HG03064 (cell line): ENCODE data around the gene DBF4.
"Not testable (repeated sequence)": the region's sequence is repeated elsewhere in the genome, so short reads cannot be mapped to it uniquely, and the experiment has no call there.

ENCODE experiments used
- ATAC-seq: cut with Tn5 transposase; IDR thresholded peaks from one replicate; pipeline ENCODE4 v1.9.1; 2021; ENCODE audit warnings: low read depth; ENCODE audit not compliant: unreplicated experiment

The DBF4 gene, protein sequence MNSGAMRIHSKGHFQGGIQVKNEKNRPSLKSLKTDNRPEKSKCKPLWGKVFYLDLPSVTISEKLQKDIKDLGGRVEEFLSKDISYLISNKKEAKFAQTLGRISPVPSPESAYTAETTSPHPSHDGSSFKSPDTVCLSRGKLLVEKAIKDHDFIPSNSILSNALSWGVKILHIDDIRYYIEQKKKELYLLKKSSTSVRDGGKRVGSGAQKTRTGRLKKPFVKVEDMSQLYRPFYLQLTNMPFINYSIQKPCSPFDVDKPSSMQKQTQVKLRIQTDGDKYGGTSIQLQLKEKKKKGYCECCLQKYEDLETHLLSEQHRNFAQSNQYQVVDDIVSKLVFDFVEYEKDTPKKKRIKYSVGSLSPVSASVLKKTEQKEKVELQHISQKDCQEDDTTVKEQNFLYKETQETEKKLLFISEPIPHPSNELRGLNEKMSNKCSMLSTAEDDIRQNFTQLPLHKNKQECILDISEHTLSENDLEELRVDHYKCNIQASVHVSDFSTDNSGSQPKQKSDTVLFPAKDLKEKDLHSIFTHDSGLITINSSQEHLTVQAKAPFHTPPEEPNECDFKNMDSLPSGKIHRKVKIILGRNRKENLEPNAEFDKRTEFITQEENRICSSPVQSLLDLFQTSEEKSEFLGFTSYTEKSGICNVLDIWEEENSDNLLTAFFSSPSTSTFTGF

DNA sequence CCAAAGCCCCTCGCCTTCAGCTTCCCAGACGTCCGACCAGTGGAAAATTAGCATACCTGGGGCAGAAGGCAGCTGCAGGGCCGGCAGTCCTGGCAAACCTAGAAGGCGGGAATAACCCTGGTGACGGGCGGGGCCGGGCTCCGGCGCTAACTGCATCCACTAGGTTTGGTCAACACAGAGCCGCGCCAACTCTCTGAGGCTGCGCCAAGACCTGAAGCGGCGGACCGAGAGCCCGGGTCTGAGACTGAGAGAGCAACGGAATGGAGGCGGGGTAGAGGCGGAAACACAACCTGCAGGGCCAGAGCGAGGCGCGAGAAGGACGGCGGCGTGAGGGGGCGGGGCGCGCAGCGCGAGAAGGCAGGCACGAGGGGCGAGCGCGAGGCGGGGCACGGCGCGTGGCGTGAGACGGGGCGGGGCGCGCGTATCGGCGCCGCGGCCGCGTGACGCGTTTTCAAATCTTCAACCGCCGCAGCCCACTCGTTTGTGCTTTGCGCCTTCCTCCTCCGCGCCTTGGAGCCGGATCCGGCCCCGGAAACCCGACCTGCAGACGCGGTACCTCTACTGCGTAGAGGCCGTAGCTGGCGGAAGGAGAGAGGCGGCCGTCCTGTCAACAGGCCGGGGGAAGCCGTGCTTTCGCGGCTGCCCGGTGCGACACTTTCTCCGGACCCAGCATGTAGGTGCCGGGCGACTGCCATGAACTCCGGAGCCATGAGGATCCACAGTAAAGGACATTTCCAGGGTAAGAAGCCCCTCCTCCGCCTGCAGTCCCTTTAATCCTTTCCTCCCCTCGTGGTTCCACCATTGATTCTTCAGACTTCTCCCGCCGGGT is at the start of gene DBF4, which contains the start of gene SLC25A40:
DBF4 (plus strand) TSS at position 454 of the 829 bp plus-strand sequence; CDS start at position 694, 240 bp downstream.
SLC25A40 (minus strand) TSS at position 321 of the 829 bp plus-strand sequence. CDS start 17,633 bp downstream, outside the sequence.
- peak; percentile 86 for ATAC-seq

DNA sequence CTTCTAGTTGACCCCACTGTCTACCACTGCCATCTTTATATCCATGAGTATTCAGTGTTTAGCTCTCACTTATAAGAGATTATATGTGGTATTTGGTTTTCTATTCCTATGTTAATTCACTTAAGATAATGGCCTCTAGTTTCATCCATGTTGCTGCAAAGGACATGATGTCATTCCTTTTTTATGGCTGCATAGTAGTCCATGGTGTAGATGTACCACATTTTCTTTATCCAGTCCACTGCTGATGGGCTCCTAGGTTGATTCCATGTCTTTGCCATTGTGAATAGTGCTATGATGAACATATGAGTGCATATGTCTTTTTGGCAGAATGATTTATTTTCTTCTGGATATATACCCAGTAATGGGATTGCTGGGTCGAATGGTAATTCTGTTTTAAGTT is 47.9 kb upstream of the DBF4 start:
- ATAC-seq: not testable (repeated sequence)

DNA sequence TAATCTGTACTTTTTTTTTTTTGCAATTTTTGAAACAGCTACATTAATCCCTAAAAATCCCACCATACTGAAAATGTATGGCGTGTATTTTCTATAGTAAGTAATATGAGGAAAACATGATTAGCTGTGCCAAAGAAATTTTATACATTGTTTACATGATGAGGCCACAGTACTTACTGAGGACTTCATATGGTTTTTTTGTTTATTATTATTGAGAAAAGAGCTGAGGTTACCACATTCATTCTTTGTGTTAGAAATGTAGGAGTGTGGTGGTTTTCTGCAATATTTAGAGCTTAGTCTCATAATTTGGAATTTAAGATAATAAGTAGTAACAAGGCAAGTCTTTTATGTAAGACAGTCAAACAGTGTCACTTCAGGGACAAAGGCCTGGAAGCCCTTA is 45.2 kb upstream of the DBF4 start:
- no peak for ATAC-seq

DNA sequence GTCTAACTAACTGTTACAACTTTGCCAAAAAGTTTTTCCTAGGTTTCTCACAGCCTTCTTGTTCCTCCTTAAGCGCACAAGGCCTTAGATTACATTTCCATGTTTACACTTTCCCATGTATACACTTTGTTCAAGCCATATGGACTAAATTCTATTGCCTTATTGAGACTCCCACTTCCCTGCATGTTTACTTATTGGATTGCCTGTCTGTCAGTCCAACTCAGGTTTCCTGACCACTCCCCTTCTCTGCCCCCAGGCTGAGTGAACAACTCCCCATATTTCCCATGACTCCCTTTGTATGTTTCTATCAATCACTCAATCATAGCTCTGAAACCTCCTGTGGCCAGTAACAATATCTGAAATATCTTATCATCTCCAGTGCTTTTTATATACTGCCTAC is 43.2 kb upstream of the DBF4 start:
- ATAC-seq: no peak

DNA sequence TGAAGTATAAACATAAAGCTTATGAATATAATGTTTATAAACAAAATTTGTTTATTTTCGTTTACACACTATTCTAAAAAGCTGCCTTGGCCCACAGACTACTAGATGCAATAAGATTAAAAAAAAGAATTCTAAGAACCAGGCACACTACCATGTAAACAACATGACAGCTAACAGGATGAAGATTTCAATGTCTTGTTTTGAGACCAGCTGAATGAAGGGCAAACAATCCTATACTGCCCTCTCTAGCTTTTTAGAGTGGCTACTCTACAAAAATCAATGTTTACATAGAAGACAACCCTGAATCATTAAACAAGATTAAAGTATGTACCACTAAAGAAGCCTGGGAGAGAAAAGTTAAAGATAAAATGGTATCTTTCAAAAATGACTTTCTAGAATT is 38.7 kb upstream of the DBF4 start:
- no peak for ATAC-seq

DNA sequence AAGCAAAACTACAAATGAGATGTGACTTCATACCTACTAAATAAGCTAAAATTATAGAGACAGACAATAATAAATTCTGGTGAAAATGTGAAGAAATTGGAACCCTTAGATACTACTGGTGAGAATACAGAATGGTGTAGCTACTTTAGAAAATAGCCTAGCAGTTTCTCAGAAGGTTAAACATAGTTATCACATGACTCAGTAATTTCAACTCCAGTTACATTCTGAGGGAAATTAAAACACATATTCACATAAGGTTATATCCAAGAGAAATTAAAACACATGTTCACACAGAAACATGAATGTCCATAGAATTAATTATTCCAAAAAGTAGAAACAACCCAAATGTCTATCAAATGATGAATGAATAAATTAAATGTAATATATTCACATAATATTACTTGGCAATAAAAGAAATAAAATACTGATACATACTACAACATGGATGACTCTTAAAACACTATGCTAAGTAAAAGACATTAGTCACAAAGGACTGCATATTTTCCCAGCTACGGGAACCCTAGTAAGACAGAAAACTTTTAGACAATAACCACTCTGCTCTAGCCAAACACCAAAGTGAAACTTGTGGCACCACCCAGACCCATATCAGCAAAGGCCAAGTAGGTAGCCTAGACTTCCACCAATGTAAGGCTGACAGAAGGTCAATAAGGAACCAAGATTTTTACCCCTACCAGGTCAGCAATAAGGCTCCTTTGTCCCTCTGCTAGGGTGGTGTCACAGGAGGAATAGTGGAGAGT is 25.3 kb upstream of the DBF4 start:
- ATAC-seq: no peak

DNA sequence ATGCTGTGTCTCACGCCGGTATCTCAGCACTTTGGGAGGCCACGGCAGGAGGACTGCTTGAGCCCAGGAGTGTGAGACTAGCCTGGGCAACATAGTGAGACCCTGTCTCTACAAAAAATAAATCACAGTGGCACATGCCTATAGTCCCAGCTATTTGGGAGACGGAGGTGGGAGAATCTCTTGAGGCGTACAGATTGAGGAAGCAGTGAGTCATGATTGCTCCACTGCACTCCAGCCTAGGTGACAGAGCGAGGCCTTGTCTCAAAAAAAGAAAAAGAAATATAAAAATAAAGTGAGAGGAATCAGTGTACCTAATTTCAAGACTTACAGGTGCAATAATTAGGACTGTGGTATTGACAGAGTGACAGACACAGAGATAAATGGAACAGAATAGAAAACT is 24.0 kb upstream of the DBF4 start:
- no peak for ATAC-seq

DNA sequence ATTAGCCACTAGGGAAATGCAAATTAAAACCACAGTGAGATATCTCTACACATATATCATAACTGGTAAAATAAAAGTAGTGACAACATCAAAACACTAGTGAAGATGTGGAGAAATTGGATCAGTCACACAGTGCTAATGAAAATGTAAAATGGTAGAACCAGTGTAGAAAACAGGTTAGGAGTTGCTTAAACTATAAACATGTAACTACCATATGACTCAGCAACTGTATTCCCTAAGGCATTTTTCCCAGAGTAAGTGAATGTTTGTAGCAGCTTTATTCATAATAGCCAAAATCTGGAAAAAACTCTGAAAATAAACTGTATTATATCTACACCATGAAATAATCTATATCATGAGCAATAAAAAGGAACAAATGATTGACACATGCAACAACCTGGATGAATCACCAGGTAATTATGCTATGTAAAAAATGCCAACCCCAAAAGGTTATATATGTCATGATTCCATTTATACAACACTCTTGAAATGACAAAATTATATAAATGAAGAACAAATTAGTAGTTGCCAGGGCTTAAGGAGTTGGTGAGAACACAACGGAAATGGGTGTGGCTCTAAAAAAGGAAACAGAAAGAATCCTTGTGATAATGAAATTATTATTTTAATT is 22.9 kb upstream of the DBF4 start:
- no peak for ATAC-seq

DNA sequence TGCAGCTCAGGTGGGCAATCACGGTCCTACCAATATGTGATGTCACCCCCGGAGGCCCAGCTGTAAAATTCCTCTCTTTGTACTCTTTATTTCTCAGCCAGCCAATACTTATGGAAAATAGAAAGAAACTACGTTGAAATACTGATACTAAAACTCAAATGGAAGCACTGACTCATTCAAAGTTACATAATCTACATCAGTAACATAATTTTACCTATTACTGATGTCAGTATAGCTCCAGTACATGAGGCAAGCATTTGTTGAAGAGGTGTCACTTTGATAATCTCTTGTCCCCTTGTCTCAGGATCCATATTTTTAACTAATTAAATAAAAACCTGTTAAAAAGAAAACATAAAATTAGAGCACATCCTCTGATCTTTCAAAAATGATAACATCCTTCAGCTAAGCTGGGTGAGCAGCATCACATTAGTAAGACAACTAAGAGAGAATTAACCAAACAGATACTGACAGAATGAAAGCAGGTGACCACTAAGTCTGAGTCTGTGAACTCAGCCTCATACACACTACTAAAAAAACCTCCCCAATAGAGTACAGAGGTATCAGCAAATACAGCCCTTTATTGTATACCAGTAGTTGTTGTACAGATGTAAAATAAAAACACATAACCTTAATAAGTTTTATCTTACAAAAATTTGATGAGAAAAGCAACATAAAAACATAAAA is 17.7 kb upstream of the DBF4 start:
- ATAC-seq: no peak

DNA sequence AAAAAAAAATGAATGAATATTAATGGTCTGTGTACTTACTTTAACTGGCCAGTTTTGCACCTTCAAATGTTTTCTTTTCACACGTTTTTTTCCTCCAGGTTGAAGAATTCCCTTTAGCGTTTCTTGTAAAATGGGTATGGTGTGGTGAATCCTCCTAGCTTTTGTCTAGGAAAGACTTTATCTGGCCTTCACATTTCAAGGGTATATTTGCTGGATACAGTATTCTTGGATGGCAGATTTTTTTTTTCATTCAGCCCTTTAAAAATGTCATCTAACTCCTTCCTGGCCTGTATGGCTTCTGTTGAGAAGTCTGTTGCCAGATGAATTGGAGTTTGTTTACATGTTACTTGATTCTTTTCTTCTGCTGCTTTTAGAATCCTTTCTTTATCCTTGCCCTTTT is 10.2 kb upstream of the DBF4 start:
- no peak for ATAC-seq

DNA sequence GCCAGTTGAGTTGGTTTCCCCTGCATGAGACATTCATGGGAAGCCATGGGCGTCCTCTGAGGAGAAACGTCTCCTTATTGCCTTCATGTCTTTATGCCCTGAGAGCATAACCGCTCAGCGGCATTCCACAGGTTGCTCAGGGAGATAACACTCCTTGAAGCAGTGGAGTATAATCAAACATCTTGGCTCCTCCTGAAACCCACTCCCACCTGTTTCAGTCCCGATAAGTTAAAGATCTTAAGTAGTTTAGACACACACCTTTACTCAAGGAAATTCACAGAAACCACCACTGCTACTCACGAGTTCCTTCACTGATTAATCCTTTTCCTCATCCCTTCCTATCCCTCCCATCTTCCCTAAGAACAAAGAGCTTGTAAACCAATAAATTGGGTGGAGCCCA is 9.8 kb upstream of the DBF4 start:
- not testable (repeated sequence) for ATAC-seq

DNA sequence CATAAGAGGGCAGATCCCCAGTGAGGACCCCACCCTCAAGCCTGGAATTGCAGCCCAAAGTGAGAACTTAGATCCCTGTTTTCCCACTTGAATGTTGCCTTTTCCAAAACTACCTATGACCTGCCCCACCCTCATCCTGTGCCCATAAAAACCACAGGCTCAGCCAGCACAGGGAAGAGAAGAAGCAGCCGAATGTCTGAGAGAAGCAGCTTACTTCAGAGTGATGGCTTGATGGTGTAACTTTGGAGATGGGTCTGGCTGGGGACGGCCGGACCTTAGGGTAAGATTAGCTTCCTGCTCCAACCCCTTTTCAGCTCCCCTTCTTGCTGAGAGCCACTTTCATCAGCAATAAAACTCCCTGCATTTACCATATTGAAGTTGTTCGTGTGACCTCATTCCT is 5.8 kb upstream of the DBF4 start:
- no peak for ATAC-seq

DNA sequence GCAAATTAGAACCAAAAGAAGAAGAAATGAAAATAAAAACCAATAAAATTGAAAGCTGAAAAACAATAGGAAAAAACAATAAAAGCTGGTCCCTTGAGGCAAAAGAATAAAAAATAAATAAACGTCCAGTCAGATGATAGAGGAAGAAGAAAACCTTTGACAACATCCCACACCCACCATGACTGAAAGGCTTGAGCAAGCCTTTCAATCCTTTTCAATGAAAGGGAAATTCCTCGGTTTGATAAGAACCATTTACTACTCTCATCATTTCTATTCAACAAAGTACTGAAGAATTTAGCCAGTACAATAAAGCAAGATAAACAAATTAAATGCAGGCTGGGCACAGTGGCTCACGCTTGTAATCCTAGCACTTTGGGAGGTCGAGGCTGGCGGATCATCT is 3.9 kb upstream of the DBF4 start:
- ATAC-seq: no peak

DNA sequence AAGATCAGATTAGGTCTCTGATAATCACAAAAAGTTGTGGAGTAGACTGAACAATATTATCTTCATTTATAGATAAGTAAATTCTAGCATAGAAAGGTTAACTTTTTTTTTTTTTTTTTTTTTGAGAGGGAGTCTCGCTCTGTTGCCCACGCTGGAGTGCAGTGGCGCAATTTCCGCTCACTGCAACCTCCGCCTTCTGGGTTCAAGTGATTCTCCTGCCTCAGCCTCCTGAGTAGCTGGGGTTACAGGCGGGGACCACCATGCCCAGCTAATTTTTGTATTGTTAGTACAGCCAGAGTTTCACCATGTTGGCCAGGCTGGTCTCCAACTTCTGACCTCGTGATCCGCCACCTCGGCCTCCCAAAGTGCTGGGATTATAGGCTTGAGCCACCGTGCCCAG is 3.0 kb upstream of the DBF4 start:
- ATAC-seq: not testable (repeated sequence)

DNA sequence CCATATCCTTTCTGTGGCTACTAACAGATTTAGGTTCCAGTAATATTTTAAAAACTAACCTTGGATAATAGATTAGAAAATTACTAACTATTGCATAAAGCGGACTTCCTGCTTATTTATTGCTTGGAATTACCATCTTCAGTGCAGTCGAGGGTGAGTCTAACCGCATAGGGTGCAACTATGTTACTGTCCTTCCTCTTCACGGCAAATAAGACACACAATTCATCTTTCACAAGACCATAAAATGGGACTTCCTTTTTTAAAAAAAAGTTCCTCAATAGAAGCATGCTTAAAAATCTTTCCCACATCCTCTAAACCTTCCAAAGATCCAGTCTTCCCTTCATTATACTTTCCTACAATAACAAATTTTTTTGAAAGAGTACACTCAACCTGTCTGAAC is 2.2 kb upstream of the DBF4 start:
- ATAC-seq: no peak

DNA sequence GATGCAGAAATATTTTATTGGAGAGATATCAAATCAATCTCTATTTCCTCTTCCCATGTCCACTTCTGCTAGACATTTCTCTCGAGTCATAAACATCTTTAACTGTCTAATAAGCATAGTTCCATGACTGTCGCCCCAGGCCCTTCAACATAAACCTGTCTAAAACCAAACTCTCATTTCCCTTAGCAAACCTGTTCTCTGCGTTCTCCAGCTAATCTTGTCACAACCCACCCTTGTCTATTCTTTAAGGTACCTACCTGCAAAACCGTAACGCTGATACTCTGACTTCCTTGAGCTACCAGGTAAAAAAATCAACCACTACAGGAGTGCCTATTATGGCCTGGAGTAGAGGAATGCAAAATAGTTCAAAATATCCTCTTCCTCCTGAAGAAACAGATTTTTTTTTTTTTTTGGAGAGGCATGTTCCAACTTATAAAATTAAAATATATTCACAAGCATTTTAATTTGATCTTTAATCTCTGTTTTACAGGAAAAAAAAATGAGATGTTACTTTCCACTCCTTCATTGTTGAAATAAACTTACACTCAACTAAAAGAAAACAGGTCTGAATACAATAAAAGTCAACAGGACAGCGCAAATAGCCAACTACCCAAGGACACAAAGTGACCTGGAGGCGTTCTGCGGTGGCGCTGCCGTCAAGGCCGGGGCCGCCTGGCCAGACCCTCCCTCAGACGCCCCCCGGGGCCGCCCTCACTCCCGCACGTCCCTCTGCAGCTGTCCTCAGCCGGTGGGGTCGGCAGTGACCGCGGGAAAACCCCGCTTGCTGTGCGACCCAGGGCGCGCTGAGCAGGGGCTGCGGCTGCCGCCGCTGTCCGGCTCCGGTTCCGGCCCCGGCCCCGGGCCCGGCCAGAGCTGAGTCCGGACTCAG is 898 bp upstream of the DBF4 start:
- ATAC-seq: peak; percentile 11

DNA sequence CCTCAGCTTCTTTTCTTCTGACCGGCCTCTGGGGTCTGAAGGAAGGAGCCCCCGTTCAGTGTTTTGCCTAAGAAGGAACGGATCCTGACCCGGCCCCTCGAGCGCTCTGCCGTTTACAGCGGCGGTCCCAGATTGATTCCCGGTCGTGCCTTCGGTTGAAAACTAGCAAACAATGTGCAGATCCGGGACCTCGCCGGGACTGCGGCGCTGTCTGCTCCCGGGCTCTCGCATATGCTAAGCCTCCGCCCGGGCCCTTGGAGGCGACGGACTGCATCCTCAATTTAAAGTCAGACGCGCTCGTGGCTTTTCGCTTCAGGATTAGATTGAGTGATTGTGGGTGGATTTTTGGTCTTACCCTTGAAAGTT is 559 bp downstream of the DBF4 start:
- ATAC-seq: no peak

DNA sequence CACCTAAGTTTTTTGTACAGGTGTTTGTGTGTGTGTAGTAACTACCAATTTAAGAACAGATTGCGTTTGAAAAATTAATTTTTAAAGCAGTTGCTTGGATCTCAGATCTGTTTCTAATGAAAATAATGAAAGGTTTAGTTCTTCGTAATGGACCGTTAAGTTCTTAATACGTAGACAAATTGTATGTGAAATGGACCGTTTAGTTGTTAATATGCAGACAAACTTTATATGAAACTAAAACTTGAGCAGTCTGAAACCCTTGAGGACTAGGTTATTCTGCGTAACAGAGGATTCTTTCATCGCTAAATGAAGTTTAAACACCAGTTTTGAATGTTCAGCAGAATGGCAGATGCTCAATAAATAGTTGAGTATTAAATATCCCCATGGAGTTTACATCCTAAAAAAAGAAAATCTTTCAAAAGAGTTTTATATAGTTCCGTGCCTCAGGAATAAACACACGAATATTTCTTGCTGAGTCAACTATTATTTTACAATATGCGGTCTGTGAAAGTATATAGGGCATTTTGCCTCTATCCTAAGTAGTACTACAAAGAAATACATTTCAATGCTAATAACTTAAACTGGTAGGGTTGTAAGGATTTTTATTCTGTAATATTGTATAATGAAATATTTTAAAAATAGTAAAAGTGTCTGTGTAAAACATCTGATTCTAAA is 1.2 kb downstream of the DBF4 start:
- no peak for ATAC-seq
